MM.1S (cell line): Measurements from ENCODE around the gene PCDH9.

Experiments used
- DNase-seq: peaks from one replicate; pipeline ENCODE4 v3.0.0-alpha.2; 2015
- H2AFZ ChIP-seq: fragments of 300-600 bp; sonication (generic); 2 replicates; pipeline ENCODE4 v1.6.0; 2016; ENCODE audit warnings: antibody characterized with exemption, low read length
- H3F3A ChIP-seq: fragments of 300-600 bp; sonication (generic); 2 replicates; pipeline ENCODE4 v1.6.1; 2016; ENCODE audit warnings: mild to moderate bottlenecking, antibody characterized with exemption, low read length, moderate library complexity, mixed read lengths; ENCODE audit not compliant: insufficient read depth
- H3K27ac ChIP-seq: fragments of 300-600 bp; sonication (generic); 2 replicates; pipeline ENCODE4 v1.5.1; 2016; ENCODE audit warnings: mild to moderate bottlenecking, low read length
- H3K27me3 ChIP-seq: fragments of 300-600 bp; sonication (generic); replicated peaks from 2 replicates; pipeline ENCODE4 v1.6.0; 2016; ENCODE audit warnings: low read length; ENCODE audit not compliant: insufficient read depth
- H3K36me3 ChIP-seq: fragments of 300-600 bp; sonication (generic); replicated peaks from 2 replicates; pipeline ENCODE4 v1.6.1; 2016; ENCODE audit warnings: mild to moderate bottlenecking, low read length, mixed read lengths; ENCODE audit not compliant: insufficient read depth
- H3K4me1 ChIP-seq: fragments of 300-600 bp; sonication (generic); 2 replicates; pipeline ENCODE4 v1.6.1; 2016; ENCODE audit warnings: low read length, mixed read lengths
- H3K4me2 ChIP-seq: fragments of 300-600 bp; sonication (generic); 2 replicates; pipeline ENCODE4 v1.6.0; 2016; ENCODE audit warnings: low read depth, low read length
- H3K4me3 ChIP-seq: fragments of 300-600 bp; sonication (generic); 2 replicates; pipeline ENCODE4 v1.5.1; 2016; ENCODE audit warnings: low read length, mixed read lengths
- H3K79me2 ChIP-seq: fragments of 300-600 bp; sonication (generic); 2 replicates; pipeline ENCODE4 v1.6.1; 2016; ENCODE audit warnings: mixed run types, low read length, mixed read lengths
- H3K9ac ChIP-seq: fragments of 300-600 bp; sonication (generic); 2 replicates; pipeline ENCODE4 v1.6.1; 2016; ENCODE audit warnings: low read length, mixed read lengths
- H3K9me2 ChIP-seq: fragments of 300-600 bp; sonication (generic); replicated peaks from 2 replicates; pipeline ENCODE4 v1.6.1; 2016; ENCODE audit warnings: mild to moderate bottlenecking, low read length, mixed read lengths; ENCODE audit not compliant: insufficient read depth
- H3K9me3 ChIP-seq: fragments of 300-600 bp; sonication (generic); replicated peaks from 2 replicates; pipeline ENCODE4 v1.6.1; 2016; ENCODE audit warnings: mild to moderate bottlenecking, low read length, mixed read lengths; ENCODE audit not compliant: insufficient read depth
- H4K20me1 ChIP-seq: fragments of 300-600 bp; sonication (generic); 2 replicates; pipeline ENCODE4 v1.6.1; 2016; ENCODE audit warnings: mild to moderate bottlenecking, low read length, moderate library complexity, mixed read lengths; ENCODE audit not compliant: insufficient read depth
- CTCF ChIP-seq: fragments of 300-600 bp; sonication (generic); IDR thresholded peaks from 2 replicates; pipeline ENCODE4 v1.5.1; 2016; ENCODE audit warnings: antibody characterized with exemption, low read length, mixed read lengths
- EZH2 ChIP-seq: fragments of 300-600 bp; sonication (generic); optimal IDR thresholded peaks from 2 replicates; pipeline ENCODE3; 2017; ENCODE audit warnings: low read depth, mild to moderate bottlenecking, antibody characterized with exemption, low read length, mixed read lengths
- EZH2phosphoT487 ChIP-seq: fragments of 300-600 bp; sonication (generic); IDR thresholded peaks from 2 replicates; pipeline ENCODE4 v1.6.1; 2018; ENCODE audit warnings: antibody characterized with exemption, low read length

The PCDH9 gene

GRCh38 chr13:66716538-66716937 is 513.6 kb downstream of the PCDH9 start:
- Histone ChIP-seq H3K79me2 (no peaks in the 10 kb centered on the region), H3K27ac (no peak overlapping the region), H3K27me3 (no peaks in the 10 kb centered on the region), H3K4me2 (no peak overlapping the region), H3K4me3 (no peak overlapping the region), H3K9ac (no peak overlapping the region), H2AFZ (no peak overlapping the region), H3K36me3 (no peaks in the 10 kb centered on the region), H4K20me1 (no peaks in the 10 kb centered on the region), H3F3A (no peaks in the 10 kb centered on the region), H3K9me2 (no peaks in the 10 kb centered on the region), H3K4me1 (no peaks in the 10 kb centered on the region), H3K9me3 (no peaks in the 10 kb centered on the region)
- DNase-seq: no peak
- TF ChIP-seq CTCF (no peak), EZH2 (no peak), EZH2phosphoT487 (no peak)

- Histone ChIP-seq H3K4me1 (no peaks in the 10 kb centered on the region), H4K20me1 (no peaks in the 10 kb centered on the region), H3K9me2 (no peaks in the 10 kb centered on the region), H3K4me3 (no peak overlapping the region), H3K9me3 (no peaks in the 10 kb centered on the region), H3F3A (no peaks in the 10 kb centered on the region), H3K79me2 (no peaks in the 10 kb centered on the region), H3K9ac (no peak overlapping the region), H3K4me2 (no peak overlapping the region), H3K27ac (no peak overlapping the region), H3K27me3 (no peaks in the 10 kb centered on the region), H3K36me3 (no peaks in the 10 kb centered on the region), H2AFZ (no peak overlapping the region)
- DNase-seq: no peak
- no peak for TF ChIP-seq CTCF
Observed at GRCh38 chr13:66714795-66715194, 515.3 kb downstream of the PCDH9 start.

- H3K4me2 ChIP-seq: no peak overlapping the region
- H4K20me1 ChIP-seq: no peaks in the 10 kb centered on the region
- H3K9ac ChIP-seq: no peak overlapping the region
- no peaks in the 10 kb centered on the region for H3K79me2 ChIP-seq
- H3K4me1 ChIP-seq: no peaks in the 10 kb centered on the region
- DNase-seq: no peak
- no peaks in the 10 kb centered on the region for H3K9me3 ChIP-seq
- H3K36me3 ChIP-seq: no peaks in the 10 kb centered on the region
- no peak overlapping the region for H3K27ac ChIP-seq
- no peak overlapping the region for H3K4me3 ChIP-seq
- no peaks in the 10 kb centered on the region for H3F3A ChIP-seq
- no peak overlapping the region for H2AFZ ChIP-seq
- no peaks in the 10 kb centered on the region for H3K9me2 ChIP-seq
- TF ChIP-seq EZH2phosphoT487: no peak
- no peak for TF ChIP-seq CTCF
- no peak for TF ChIP-seq EZH2
- no peaks in the 10 kb centered on the region for H3K27me3 ChIP-seq
Observed at GRCh38 chr13:66704110-66704509, 526.0 kb downstream of the PCDH9 start.

GRCh38 chr13:66703597-66703996 is 526.5 kb downstream of the PCDH9 start:
- H3K4me2 ChIP-seq: no peak overlapping the region
- H3K4me1 ChIP-seq: no peaks in the 10 kb centered on the region
- no peak for TF ChIP-seq EZH2
- TF ChIP-seq EZH2phosphoT487: no peak
- TF ChIP-seq CTCF: no peak
- no peaks in the 10 kb centered on the region for H3K79me2 ChIP-seq
- H3K27me3 ChIP-seq: no peaks in the 10 kb centered on the region
- no peaks in the 10 kb centered on the region for H3K9me2 ChIP-seq
- H3K9me3 ChIP-seq: no peaks in the 10 kb centered on the region
- H3F3A ChIP-seq: no peaks in the 10 kb centered on the region
- no peak overlapping the region for H3K4me3 ChIP-seq
- no peak overlapping the region for H3K27ac ChIP-seq
- no peak overlapping the region for H2AFZ ChIP-seq
- H3K9ac ChIP-seq: no peak overlapping the region
- H3K36me3 ChIP-seq: no peaks in the 10 kb centered on the region
- no peaks in the 10 kb centered on the region for H4K20me1 ChIP-seq
- DNase-seq: no peak
